Epithelial cell of esophagus (primary cell): Measurements from ENCODE around the gene ABCB10.

ENCODE experiments used
- DNase-seq: peaks from one replicate; pipeline ENCODE4 v3.0.0; 2010; ENCODE audit warnings: low read depth
- H3K4me3 ChIP-seq: 2 replicates; pipeline ENCODE4 v1.5.1; 2011; ENCODE audit warnings: mild to moderate bottlenecking, low read length, control low read depth
- CTCF ChIP-seq: IDR thresholded peaks from 2 replicates; pipeline ENCODE4 v1.5.1; 2011; ENCODE audit warnings: low read depth, mild to moderate bottlenecking, low read length, control low read depth, inconsistent platforms; ENCODE audit not compliant: insufficient read depth; ENCODE audit errors: missing control alignments

ABCB10 gene

GRCh38 chr1:229537894-229538293 is 20.6 kb downstream of the ABCB10 start:
- DNase-seq: no peak
- no peak overlapping the region for H3K4me3 ChIP-seq
- no peak for TF ChIP-seq CTCF

- no peak overlapping the region for H3K4me3 ChIP-seq
- no peak for TF ChIP-seq CTCF
- DNase-seq: no peak
Measured at GRCh38 chr1:229536982-229537381, 21.5 kb downstream of the ABCB10 start.

- H3K4me3 ChIP-seq: no peak overlapping the region
- TF ChIP-seq CTCF: no peak
- no peak for DNase-seq
Measured at GRCh38 chr1:229535230-229535629, 23.3 kb downstream of the ABCB10 start.

- TF ChIP-seq CTCF: no peak
- DNase-seq: no peak
- H3K4me3 ChIP-seq: no peak overlapping the region
Measured at GRCh38 chr1:229531326-229531725, 27.2 kb downstream of the ABCB10 start.

GRCh38 chr1:229529639-229530038 is 28.9 kb downstream of the ABCB10 start:
- no peak for TF ChIP-seq CTCF
- DNase-seq: no peak
- H3K4me3 ChIP-seq: no peak overlapping the region

GRCh38 chr1:229526695-229527094 is 31.8 kb downstream of the ABCB10 start:
- H3K4me3 ChIP-seq: no peak overlapping the region
- no peak for DNase-seq
- TF ChIP-seq CTCF: no peak

GRCh38 chr1:229523052-229523451 is 35.5 kb downstream of the ABCB10 start:
- no peak for TF ChIP-seq CTCF
- H3K4me3 ChIP-seq: no peak overlapping the region
- no peak for DNase-seq
